Umbilical cord (tissue), 2 donors: ENCODE data around the gene TBCCD1. TPM values are rescaled to one million over a fixed set of nuclear protein-coding genes. Genes with fewer than 3 reads are reported as not detected.

Experiments used
- DNase-seq: peaks from one replicate; pipeline ENCODE4 v3.0.0-alpha.2; 2015; ENCODE audit warnings: low spot score
- total RNA-seq: library from RNA; depleted of rRNA; stranded (reverse); fragments of >200 nt; gene quantifications from one replicate; pipeline ENCODE4 v1.2.3, GENCODE V29; 2014; ENCODE audit warnings: low replicate concordance; ENCODE audit not compliant: insufficient read depth

The TBCCD1 gene
- 6.3 TPM for total RNA-seq

GRCh38 chr3:186567072-186567921 is at the start of gene TBCCD1:
TSS of gene TBCCD1 (minus strand) at chr3:186567339. CDS start at chr3:186564329, 3,010 bp downstream.
- peak; percentile 90 for DNase-seq

GRCh38 chr3:186616299-186616617 is 49.1 kb upstream of the TBCCD1 start:
- DNase-seq: no peak

- DNase-seq: peak; percentile 76
These were observed 47.7 kb upstream of the TBCCD1 start for GRCh38 chr3:186614597-186615483.

GRCh38 chr3:186614266-186614596 is 47.1 kb upstream of the TBCCD1 start:
- no peak for DNase-seq

- no peak for DNase-seq
These were observed 46.6 kb upstream of the TBCCD1 start for GRCh38 chr3:186613637-186614265.

- DNase-seq: no peak
These were observed 45.8 kb upstream of the TBCCD1 start, which contains the start of gene AHSG for GRCh38 chr3:186612721-186613636. TSS of gene AHSG (plus strand) at chr3:186613060. CDS start at chr3:186613142, 82 bp downstream.

GRCh38 chr3:186612065-186612464 is 44.9 kb upstream of the TBCCD1 start:
- no peak for DNase-seq

GRCh38 chr3:186609247-186609868 is 42.2 kb upstream of the TBCCD1 start:
- no peak for DNase-seq

GRCh38 chr3:186608624-186609215 is 41.6 kb upstream of the TBCCD1 start:
- DNase-seq: no peak

- DNase-seq: no peak
These were observed 38.7 kb upstream of the TBCCD1 start for GRCh38 chr3:186605561-186606545.

- no peak for DNase-seq
These were observed 37.9 kb upstream of the TBCCD1 start for GRCh38 chr3:186605078-186605477.

- DNase-seq: no peak
These were observed 36.0 kb upstream of the TBCCD1 start for GRCh38 chr3:186603159-186603558.

- DNase-seq: no peak
These were observed 33.8 kb upstream of the TBCCD1 start for GRCh38 chr3:186600896-186601295.

- DNase-seq: no peak
These were observed 32.6 kb upstream of the TBCCD1 start for GRCh38 chr3:186599785-186600166.

- DNase-seq: no peak
These were observed 32.1 kb upstream of the TBCCD1 start for GRCh38 chr3:186599142-186599784.

GRCh38 chr3:186598794-186599141 is 31.6 kb upstream of the TBCCD1 start:
- DNase-seq: no peak

- DNase-seq: no peak
These were observed 31.1 kb upstream of the TBCCD1 start for GRCh38 chr3:186598108-186598784.
